ENCODE data around the gene MTMR4.

- no peak for TF ChIP-seq CTCF (IDR thresholded peaks at IDR 0.05; ENCODE audit: poor library complexity, severe bottlenecking)
- TF ChIP-seq EZH2 (IDR thresholded peaks at IDR 0.05; ENCODE audit: borderline replicate concordance, insufficient read depth, low read length, poor library complexity, severe bottlenecking), result no peak
- TF ChIP-seq POLR2AphosphoS5 (IDR thresholded peaks at IDR 0.05), result no peak
- no peak for TF ChIP-seq REST (IDR thresholded peaks at IDR 0.05; ENCODE audit: borderline replicate concordance)
- no peak for TF ChIP-seq TAF1 (IDR thresholded peaks at IDR 0.05; ENCODE audit: low read depth)
- no peak for TF ChIP-seq EP300 (conservative IDR thresholded peaks at IDR 0.05; ENCODE audit: poor library complexity, severe bottlenecking)
- no peak for TF ChIP-seq SMC3 (conservative IDR thresholded peaks at IDR 0.05; ENCODE audit: poor library complexity)
- no peak for TF ChIP-seq MXI1 (conservative IDR thresholded peaks at IDR 0.05; ENCODE audit: poor library complexity, severe bottlenecking)
- TF ChIP-seq RAD21 (conservative IDR thresholded peaks at IDR 0.05), result no peak
These were observed 7.3 kb downstream of the MTMR4 start for GRCh38 chr17:58507123-58507634.

All from neural cell (in vitro differentiated cells).